Measurements from ENCODE around the gene KCNMA1. TPM values are rescaled to one million over a fixed set of nuclear protein-coding genes. Genes with fewer than 3 reads are reported as not detected.

Gene KCNMA1
- total and polyA plus RNA-seq, 7 donors: 15.3 to 427 (median 256) TPM

GRCh38 chr10:77028042-77028441 lies 609.6 kb downstream of the KCNMA1 start:
- Histone ChIP-seq H3K27ac (no peak overlapping the region), H3K4me3 (no peak overlapping the region), H3K27me3 (no peaks in the 10 kb centered on the region), H3K36me3 (peaks cover 0 to 5% (median 2%) of the 10 kb centered on the region in 4 donors), H3K4me1 (peaks cover 0 to 5% (median 0%) of the 10 kb centered on the region in 4 donors), H3K9me3 (no peaks in the 10 kb centered on the region)
- TF ChIP-seq EP300 (IDR thresholded peaks at IDR 0.05) (no peak), CTCF (IDR thresholded peaks at IDR 0.05) (no peak), POLR2AphosphoS5 (IDR thresholded peaks at IDR 0.05) (no peak), POLR2A (IDR thresholded peaks at IDR 0.05) (no peak)
- DNase-seq: no peak
- intact Hi-C loops (cut with DNase I): no loop called here
- 71 to 81% methylated on average over 6 of the region's 6 CpGs for WGBS, 2 donors

DNA sequence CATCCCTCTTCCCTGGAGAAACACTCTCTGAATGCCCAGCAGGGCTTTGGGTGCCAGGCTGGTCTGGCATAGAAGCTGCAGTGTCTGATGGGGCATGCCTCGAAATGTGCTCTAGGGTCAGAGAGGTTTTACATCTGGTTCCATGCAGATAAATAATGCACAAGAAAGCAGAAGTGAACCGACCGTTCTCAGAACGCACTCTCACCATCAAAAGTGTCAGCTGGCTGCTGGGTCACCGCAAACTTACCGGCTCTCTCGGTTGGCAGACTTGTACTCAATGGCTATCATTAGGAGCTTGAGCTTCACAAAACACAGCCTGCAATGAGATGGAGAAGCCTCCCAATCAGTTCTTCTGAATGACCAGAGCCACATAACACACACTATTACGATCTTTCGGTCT lies 610.0 kb downstream of the KCNMA1 start:
- no peaks in the 10 kb centered on the region for H3K9me3 ChIP-seq
- 62 to 87% methylated on average over 9 of the region's 9 CpGs for WGBS, 2 donors
- H3K36me3 ChIP-seq: peaks cover 0 to 5% (median 2%) of the 10 kb centered on the region in 4 donors
- no peak for DNase-seq
- H3K4me3 ChIP-seq: no peak overlapping the region
- no peak for TF ChIP-seq POLR2A (IDR thresholded peaks at IDR 0.05)
- no peak for TF ChIP-seq POLR2AphosphoS5 (IDR thresholded peaks at IDR 0.05)
- no peak for TF ChIP-seq CTCF (IDR thresholded peaks at IDR 0.05)
- TF ChIP-seq EP300 (IDR thresholded peaks at IDR 0.05): no peak
- H3K4me1 ChIP-seq: peaks cover 0 to 5% (median 0%) of the 10 kb centered on the region in 4 donors
- H3K27ac ChIP-seq: no peak overlapping the region
- intact Hi-C loops (cut with DNase I): no loop called here
- no peaks in the 10 kb centered on the region for H3K27me3 ChIP-seq

GRCh38 chr10:77027141-77027540 lies 610.5 kb downstream of the KCNMA1 start:
- Histone ChIP-seq H3K4me1 (peaks cover 0 to 5% (median 0%) of the 10 kb centered on the region in 4 donors), H3K27me3 (no peaks in the 10 kb centered on the region), H3K27ac (no peak overlapping the region), H3K36me3 (peaks cover 0 to 5% (median 2%) of the 10 kb centered on the region in 4 donors), H3K4me3 (no peak overlapping the region), H3K9me3 (no peaks in the 10 kb centered on the region)
- no peak for TF ChIP-seq CTCF (IDR thresholded peaks at IDR 0.05)
- TF ChIP-seq EP300 (IDR thresholded peaks at IDR 0.05): no peak
- TF ChIP-seq POLR2A (IDR thresholded peaks at IDR 0.05): no peak
- TF ChIP-seq POLR2AphosphoS5 (IDR thresholded peaks at IDR 0.05): no peak
- 73 to 86% methylated on average over 2 of the region's 2 CpGs for WGBS, 2 donors
- intact Hi-C loops (cut with DNase I): no loop called here
- no peak for DNase-seq

GRCh38 chr10:77026148-77026547 lies 611.5 kb downstream of the KCNMA1 start:
- H3K36me3 ChIP-seq: peaks cover 0 to 5% (median 2%) of the 10 kb centered on the region in 4 donors
- H3K4me3 ChIP-seq: no peak overlapping the region
- H3K9me3 ChIP-seq: no peaks in the 10 kb centered on the region
- TF ChIP-seq EP300 (IDR thresholded peaks at IDR 0.05): no peak
- TF ChIP-seq POLR2AphosphoS5 (IDR thresholded peaks at IDR 0.05): no peak
- DNase-seq: no peak
- no peaks in the 10 kb centered on the region for H3K27me3 ChIP-seq
- no peak overlapping the region for H3K27ac ChIP-seq
- WGBS, 2 donors: 93 to 94% methylated on average over 5 of the region's 5 CpGs
- intact Hi-C loops (cut with DNase I): no loop called here
- no peaks in the 10 kb centered on the region for H3K4me1 ChIP-seq

DNA sequence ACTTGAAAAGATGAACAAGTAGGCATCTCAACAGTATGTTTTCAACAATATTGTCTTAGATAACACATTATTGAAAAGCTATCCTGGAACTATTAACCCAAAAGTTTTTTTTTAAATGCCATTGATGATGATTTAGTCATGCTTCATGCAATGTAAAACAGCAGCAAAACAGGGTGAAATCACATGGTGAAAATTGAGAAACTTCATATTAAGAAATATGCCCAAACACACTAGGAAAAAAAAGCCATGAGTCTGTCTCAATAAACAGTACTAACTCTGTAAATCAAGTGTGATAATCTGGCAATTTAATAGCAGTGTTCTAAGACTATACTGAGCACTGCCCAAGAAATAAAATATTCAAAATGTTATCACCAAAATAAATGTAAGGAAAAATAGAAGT lies 613.1 kb downstream of the KCNMA1 start:
- Histone ChIP-seq H3K36me3 (peaks cover 0 to 5% (median 2%) of the 10 kb centered on the region in 4 donors), H3K4me3 (no peak overlapping the region), H3K9me3 (no peaks in the 10 kb centered on the region), H3K27me3 (no peaks in the 10 kb centered on the region), H3K27ac (no peak overlapping the region), H3K4me1 (no peaks in the 10 kb centered on the region)
- TF ChIP-seq CTCF (IDR thresholded peaks at IDR 0.05): no peak
- no peak for TF ChIP-seq POLR2A (IDR thresholded peaks at IDR 0.05)
- no peak for TF ChIP-seq POLR2AphosphoS5 (IDR thresholded peaks at IDR 0.05)
- no peak for TF ChIP-seq EP300 (IDR thresholded peaks at IDR 0.05)
- intact Hi-C loops (cut with DNase I): no loop called here
- no peak for DNase-seq
